ENCODE results near the gene DHRS12. TPM values are rescaled to one million over a fixed set of nuclear protein-coding genes. Genes with fewer than 3 reads are reported as not detected.

Gene DHRS12
- total RNA-seq, 1 experiment from 2014 or later: 2.1 TPM

GRCh38 chr13:51811046-51811445 lies 7.1 kb upstream of the DHRS12 start:
- no peak for DNase-seq (ENCODE audit: low read depth)

- DNase-seq (ENCODE audit: low read depth): no peak
Observed at GRCh38 chr13:51808811-51809210, 4.8 kb upstream of the DHRS12 start.

GRCh38 chr13:51807041-51807440 lies 3.1 kb upstream of the DHRS12 start:
- no peak for DNase-seq (ENCODE audit: low read depth)

GRCh38 chr13:51806566-51806965 lies 2.6 kb upstream of the DHRS12 start:
- DNase-seq (ENCODE audit: low read depth): peak; percentile 50

- DNase-seq (ENCODE audit: low read depth): no peak
Observed at GRCh38 chr13:51805925-51806324, 2.0 kb upstream of the DHRS12 start.

- DNase-seq (ENCODE audit: low read depth): no peak
Observed at GRCh38 chr13:51805313-51805712, 1.4 kb upstream of the DHRS12 start.

- no peak for DNase-seq (ENCODE audit: low read depth)
Observed at GRCh38 chr13:51804295-51805172, 571 bp upstream of the DHRS12 start.

- DNase-seq (ENCODE audit: low read depth): peak; percentile 7
Observed at GRCh38 chr13:51802631-51803418, 1.1 kb downstream of the DHRS12 start.

GRCh38 chr13:51801631-51802099 lies 2.3 kb downstream of the DHRS12 start:
- peak; percentile 34 for DNase-seq (ENCODE audit: low read depth)

GRCh38 chr13:51800486-51800885 lies 3.5 kb downstream of the DHRS12 start:
- DNase-seq (ENCODE audit: low read depth): no peak

GRCh38 chr13:51799261-51799660 lies 4.7 kb downstream of the DHRS12 start:
- no peak for DNase-seq (ENCODE audit: low read depth)

GRCh38 chr13:51797664-51798488 lies 6.1 kb downstream of the DHRS12 start:
- DNase-seq (ENCODE audit: low read depth): peak; percentile 68

GRCh38 chr13:51796546-51796945 lies 7.4 kb downstream of the DHRS12 start:
- no peak for DNase-seq (ENCODE audit: low read depth)

GRCh38 chr13:51795419-51795818 lies 8.5 kb downstream of the DHRS12 start:
- no peak for DNase-seq (ENCODE audit: low read depth)

GRCh38 chr13:51794964-51795363 lies 9.0 kb downstream of the DHRS12 start:
- no peak for DNase-seq (ENCODE audit: low read depth)

GRCh38 chr13:51793570-51794271 lies 10.2 kb downstream of the DHRS12 start:
- DNase-seq (ENCODE audit: low read depth): peak; percentile 82

- DNase-seq (ENCODE audit: low read depth): no peak
Observed at GRCh38 chr13:51786425-51787265, 17.3 kb downstream of the DHRS12 start.

GRCh38 chr13:51785712-51786424 lies 18.1 kb downstream of the DHRS12 start:
- DNase-seq (ENCODE audit: low read depth): no peak

- no peak for DNase-seq (ENCODE audit: low read depth)
Observed at GRCh38 chr13:51784097-51784496, 19.9 kb downstream of the DHRS12 start.

Measured in M059J (cell line).